Measurements from ENCODE around the gene PANK4.

GRCh38 chr1:2502210-2502609 is 24.2 kb downstream of the PANK4 start:
- no peak for TF ChIP-seq ARNTL (CRISPR knock-in tag; IDR thresholded peaks at IDR 0.05; ENCODE audit: borderline replicate concordance, low read depth)
- TF ChIP-seq RARB (CRISPR knock-in tag; IDR thresholded peaks at IDR 0.05) = no peak
- no peak for TF ChIP-seq POU6F1 (CRISPR knock-in tag; IDR thresholded peaks at IDR 0.05; ENCODE audit: borderline replicate concordance, low read depth)
- no peak for TF ChIP-seq PPARA (CRISPR knock-in tag; IDR thresholded peaks at IDR 0.05; ENCODE audit: borderline replicate concordance)
- TF ChIP-seq ISL1 (CRISPR knock-in tag; IDR thresholded peaks at IDR 0.05) = no peak
- no peak for TF ChIP-seq ZNF8 (CRISPR knock-in tag; IDR thresholded peaks at IDR 0.05)
- TF ChIP-seq CREB5 (CRISPR knock-in tag; IDR thresholded peaks at IDR 0.05; ENCODE audit: low read depth) = no peak
- no peak for TF ChIP-seq PATZ1 (CRISPR knock-in tag; IDR thresholded peaks at IDR 0.05; ENCODE audit: borderline replicate concordance)
- no peak for TF ChIP-seq TCF4 (CRISPR knock-in tag; IDR thresholded peaks at IDR 0.05; ENCODE audit: borderline replicate concordance)
- no peak for TF ChIP-seq TOX (CRISPR knock-in tag; IDR thresholded peaks at IDR 0.05; ENCODE audit: borderline replicate concordance)
- no peak for TF ChIP-seq ZC3H10 (CRISPR knock-in tag; IDR thresholded peaks at IDR 0.05)

Data from SK-N-SH treated with all-trans-retinoic acid at 6 μM for 48 hours (cell line).